Epithelial cell of prostate (primary cell): Measurements from ENCODE around the gene TMEM63B.
"Not testable (repeated sequence)": the region's sequence is repeated elsewhere in the genome, so short reads cannot be mapped to it uniquely, and the experiment has no call there.

ENCODE experiments used
- DNase-seq: peaks from one replicate; pipeline ENCODE4 v3.0.0-alpha.2; 2011; ENCODE audit warnings: low read depth, low spot score
- H3K27ac ChIP-seq: fragments of 450-650 bp; 2 replicates; pipeline ENCODE4 v1.5.1; 2017; ENCODE audit warnings: mild to moderate bottlenecking

TMEM63B gene

GRCh38 chr6:44127186-44128019, at the start of gene TMEM63B, which contains the start of gene MRPL14:
TSS of gene TMEM63B (plus strand) at chr6:44127554. CDS start at chr6:44134585, 7,031 bp downstream.
TSS of gene MRPL14 (minus strand) at chr6:44127452. CDS start at chr6:44116611, 10,841 bp downstream.
- H3K27ac ChIP-seq: peak within 1 kb of the TSS; percentile 74
- no peak for DNase-seq

- no peak for DNase-seq
- H3K27ac ChIP-seq: no peak overlapping the region
These were observed 49.0 kb upstream of the TMEM63B start for GRCh38 chr6:44078219-44078826.

- no peak for DNase-seq
- H3K27ac ChIP-seq: no peak overlapping the region
These were observed 48.3 kb upstream of the TMEM63B start for GRCh38 chr6:44078827-44079671.

DNA sequence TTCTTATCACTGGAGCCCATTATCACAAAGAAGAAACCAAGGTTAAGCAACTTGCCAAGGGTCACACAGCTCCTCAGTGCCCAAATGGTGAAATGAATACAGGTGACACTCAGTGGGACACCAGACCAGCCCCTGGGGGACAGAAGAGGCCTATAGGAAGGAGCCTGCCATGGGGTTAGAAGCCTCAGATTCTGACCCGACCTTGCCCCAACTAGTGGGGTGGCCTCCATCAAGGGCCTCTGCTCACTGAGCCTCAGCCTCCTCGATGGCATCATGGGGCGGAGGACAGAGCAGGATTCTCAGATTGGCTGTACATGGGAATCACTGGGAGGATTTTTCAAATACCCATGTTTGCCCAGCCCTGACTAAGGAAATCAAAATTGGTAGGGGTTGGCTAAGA, 47.7 kb upstream of the TMEM63B start:
- H3K27ac ChIP-seq: no peak overlapping the region
- no peak for DNase-seq

- no peak for DNase-seq
- no peak overlapping the region for H3K27ac ChIP-seq
These were observed 46.5 kb upstream of the TMEM63B start for GRCh38 chr6:44080561-44081521.

- no peak overlapping the region for H3K27ac ChIP-seq
- no peak for DNase-seq
These were observed 45.6 kb upstream of the TMEM63B start for GRCh38 chr6:44081753-44082152.

GRCh38 chr6:44082872-44083321, 44.5 kb upstream of the TMEM63B start:
- DNase-seq: no peak
- H3K27ac ChIP-seq: no peak overlapping the region

- peak overlapping the region; percentile 63 for H3K27ac ChIP-seq
- DNase-seq: no peak
These were observed 42.9 kb upstream of the TMEM63B start for GRCh38 chr6:44084231-44085014.

GRCh38 chr6:44085219-44085618, 42.1 kb upstream of the TMEM63B start:
- no peak for DNase-seq
- peak overlapping the region; percentile 63 for H3K27ac ChIP-seq

- H3K27ac ChIP-seq: no peak overlapping the region
- no peak for DNase-seq
These were observed 40.3 kb upstream of the TMEM63B start for GRCh38 chr6:44086931-44087574.

DNA sequence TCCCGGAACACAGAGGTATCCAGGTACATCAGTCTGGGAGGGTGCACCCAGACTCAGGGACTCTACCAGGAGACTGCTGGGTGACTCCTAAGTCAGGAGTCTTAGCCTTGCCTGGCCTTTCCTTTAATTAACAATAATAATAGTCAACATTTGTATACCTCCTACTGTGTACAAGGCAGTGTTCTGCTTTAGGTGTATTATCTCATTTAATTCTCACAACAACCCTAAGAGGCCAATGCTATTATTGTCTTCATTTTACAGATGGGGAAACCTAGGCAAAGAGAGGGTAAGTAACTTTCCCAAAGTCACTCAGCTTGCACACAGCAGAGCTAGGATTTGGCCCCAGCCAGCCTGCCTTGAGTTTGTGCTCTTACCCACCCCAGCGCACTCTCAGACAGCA, 39.7 kb upstream of the TMEM63B start:
- no peak overlapping the region for H3K27ac ChIP-seq
- no peak for DNase-seq

DNA sequence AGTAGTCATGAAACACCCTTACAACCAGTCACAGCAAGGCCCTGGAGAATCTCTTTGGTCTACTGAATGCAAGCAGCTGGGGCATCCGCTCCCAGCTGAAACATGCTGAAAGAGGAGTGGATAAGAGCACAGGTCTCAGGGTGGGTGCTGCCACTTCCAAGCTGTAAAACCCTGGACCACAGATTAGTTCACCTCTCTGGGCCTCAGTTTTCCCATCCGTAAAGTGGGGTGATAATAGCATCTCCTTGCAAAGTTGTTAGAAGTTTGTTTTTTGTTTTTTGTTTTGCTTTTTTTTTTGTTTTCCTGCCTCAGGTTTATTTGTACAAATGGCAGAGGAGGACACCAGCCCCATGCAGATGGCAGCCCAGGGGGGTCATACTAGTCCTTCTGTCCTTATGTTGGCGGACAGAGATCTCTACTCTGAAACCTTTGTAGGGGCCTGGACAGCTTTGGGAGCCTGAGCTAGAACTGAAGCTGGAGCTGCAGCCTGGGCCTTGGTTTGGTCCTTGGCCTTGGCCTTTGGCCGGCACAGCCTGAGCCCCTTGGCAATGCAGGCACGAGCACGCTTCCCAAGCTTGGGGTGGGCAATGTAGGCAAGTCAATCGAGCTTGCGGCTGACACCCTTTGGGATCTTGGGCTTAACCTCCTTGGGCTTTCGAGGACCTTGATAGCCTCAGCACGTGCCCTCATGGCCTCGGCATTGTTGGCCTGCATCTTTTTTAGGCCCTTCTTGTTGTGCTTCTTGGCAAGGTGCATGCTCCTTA, 38.3 kb upstream of the TMEM63B start:
- no peak for DNase-seq
- H3K27ac ChIP-seq: no peak overlapping the region

- no peak for DNase-seq
- no peak overlapping the region for H3K27ac ChIP-seq
These were observed 36.9 kb upstream of the TMEM63B start for GRCh38 chr6:44090465-44090864.

- DNase-seq, H3K27ac ChIP-seq: not testable (repeated sequence)
These were observed 36.0 kb upstream of the TMEM63B start for GRCh38 chr6:44091356-44091755.

DNA sequence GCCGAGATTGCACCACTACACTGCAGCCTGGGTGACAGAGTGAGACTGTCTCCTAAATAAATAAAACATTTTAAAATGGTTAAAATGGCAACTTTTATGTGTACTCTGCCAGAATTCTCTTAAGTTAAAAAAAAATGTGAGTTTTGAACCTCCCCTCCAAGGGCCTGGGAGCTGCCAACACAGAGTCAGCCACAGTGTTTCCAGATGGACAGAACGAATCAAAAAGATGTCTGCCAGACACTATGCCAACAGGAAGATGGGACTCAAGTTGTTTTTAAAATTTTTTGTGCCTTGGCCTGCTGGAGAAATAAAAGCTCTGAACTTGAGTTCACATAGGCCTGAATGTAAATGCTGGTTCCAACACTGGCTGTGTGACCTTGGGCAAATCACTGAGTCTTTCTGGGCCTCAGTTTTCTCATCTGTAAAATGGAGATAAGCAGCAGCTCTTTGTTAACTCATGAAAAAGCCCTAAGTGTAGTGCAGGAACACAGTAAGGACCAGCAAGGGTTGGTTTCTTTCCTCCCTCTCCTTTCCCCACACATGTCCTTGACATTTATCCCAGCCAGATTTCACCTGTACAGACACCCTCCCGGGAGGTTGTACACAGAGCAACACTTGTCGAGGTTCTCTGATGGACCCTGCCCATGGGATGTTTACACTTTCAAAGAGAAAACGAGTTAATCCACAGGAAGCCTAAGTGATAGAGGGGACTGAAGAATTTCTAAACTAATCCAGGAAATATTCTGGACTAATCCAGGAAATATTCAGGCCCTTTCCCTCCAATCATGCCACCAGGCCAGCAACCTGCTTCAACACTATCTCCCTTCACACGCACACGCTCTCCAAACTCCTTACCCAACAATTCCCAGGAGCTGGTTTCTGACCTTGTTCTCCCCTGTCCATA, 35.1 kb upstream of the TMEM63B start:
- no peak for DNase-seq
- no peak overlapping the region for H3K27ac ChIP-seq

DNA sequence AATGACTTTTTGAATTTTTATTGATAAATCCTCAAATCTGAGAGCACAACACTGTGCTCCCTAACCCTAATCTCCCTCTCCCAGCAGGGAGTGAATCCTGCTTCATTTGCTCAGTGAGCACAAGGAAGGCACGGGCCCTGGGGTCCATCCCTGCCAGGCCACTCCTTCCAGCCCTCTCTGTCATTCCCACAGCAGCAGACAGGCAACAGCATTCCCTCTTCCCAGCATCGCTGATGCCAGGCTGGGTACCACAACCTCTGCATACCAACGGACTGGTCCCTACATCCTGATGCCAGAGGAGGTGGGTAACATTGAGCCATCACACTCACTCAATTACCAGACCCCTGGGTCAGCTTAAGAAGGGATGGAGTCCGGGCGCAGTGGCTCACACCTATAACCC, 34.3 kb upstream of the TMEM63B start:
- H3K27ac ChIP-seq: no peak overlapping the region
- no peak for DNase-seq
